CD8-positive, alpha-beta memory T cell (primary cell): ENCODE data around the gene TBC1D4. TPM values are rescaled to one million over a fixed set of nuclear protein-coding genes. Genes with fewer than 3 reads are reported as not detected.

Experiments
- CTCF ChIA-PET: fragments of 350-600 bp; sonication (Branson Sonifier 250); formaldehyde crosslinking; loops from one replicate; lab custom pipeline; 2021; ENCODE audit warnings: antibody characterized with exemption; lab: Charles Lee
- POLR2A ChIA-PET: fragments of 350-600 bp; sonication (Branson Sonifier 250); formaldehyde crosslinking; loops from one replicate; lab custom pipeline; 2021; ENCODE audit warnings: antibody characterized with exemption; lab: Charles Lee
- DNase-seq, 5 donors: peaks; one replicate each; pipeline versions ENCODE4 v3.0.0 to v3.0.0-alpha.2; 2020 to 2022; ENCODE audit warnings: mixed read lengths in 1 of 5
- H3K27ac ChIP-seq: one replicate; pipeline ENCODE4 v1.7.0; 2013; ENCODE audit warnings: low read depth, mild to moderate bottlenecking, low read length, moderate library complexity
- H3K27me3 ChIP-seq: 2 replicates; pipeline ENCODE4 v1.7.0; 2013; ENCODE audit warnings: low read length, mild to moderate bottlenecking; ENCODE audit not compliant: insufficient read depth, poor library complexity, severe bottlenecking
- H3K36me3 ChIP-seq: 2 replicates; pipeline ENCODE4 v1.7.0; 2013; ENCODE audit warnings: mild to moderate bottlenecking, low read length, moderate library complexity; ENCODE audit not compliant: insufficient read depth
- H3K4me1 ChIP-seq: 2 replicates; pipeline ENCODE4 v1.7.0; 2013; ENCODE audit warnings: mild to moderate bottlenecking, low read length, moderate library complexity; ENCODE audit not compliant: insufficient read depth
- H3K4me3 ChIP-seq: 2 replicates; pipeline ENCODE4 v1.7.0; 2013; ENCODE audit warnings: mild to moderate bottlenecking, low read length
- H3K9me3 ChIP-seq: 2 replicates; pipeline ENCODE4 v1.7.0; 2013; ENCODE audit warnings: mild to moderate bottlenecking, low read length
- H3K27ac Mint-ChIP-seq, 8 donors: one replicate each; pipeline ENCODE4 v1.8.0; 2020 to 2021; ENCODE audit warnings: mixed read lengths in 8 of 8, mild to moderate bottlenecking in 6 of 8, inconsistent platforms in 3 of 8, moderate library complexity in 3 of 8
- H3K27me3 Mint-ChIP-seq, 2 donors: one replicate each; pipeline ENCODE4 v1.8.0; 2020 to 2021; ENCODE audit warnings: mixed read lengths in 2 of 2, mild to moderate bottlenecking in 1 of 2, moderate library complexity in 1 of 2
- H3K36me3 Mint-ChIP-seq, 3 donors: one replicate each; pipeline ENCODE4 v1.8.0; 2020 to 2021; ENCODE audit warnings: mixed read lengths in 3 of 3, inconsistent platforms in 1 of 3, mild to moderate bottlenecking in 1 of 3
- H3K4me1 Mint-ChIP-seq, 3 donors: one replicate each; pipeline ENCODE4 v1.8.0; 2020 to 2021; ENCODE audit warnings: mixed read lengths in 3 of 3, inconsistent platforms in 1 of 3, mild to moderate bottlenecking in 1 of 3
- H3K4me3 Mint-ChIP-seq, 7 donors: one replicate each; pipeline ENCODE4 v1.8.0; 2020 to 2021; ENCODE audit warnings: mixed read lengths in 7 of 7, mild to moderate bottlenecking in 6 of 7, moderate library complexity in 4 of 7, inconsistent platforms in 2 of 7
- H3K9me3 Mint-ChIP-seq, 5 donors: one replicate each; pipeline ENCODE4 v1.8.0; 2020 to 2022; ENCODE audit warnings: mixed read lengths in 5 of 5, mild to moderate bottlenecking in 3 of 5, moderate library complexity in 2 of 5, inconsistent platforms in 1 of 5
- polyA plus RNA-seq: library from polyadenylated mRNA; unstranded; fragments of 300-500 nt; fragmentation: Illumina TruSeq; gene quantifications from one replicate; pipeline ENCODE4 v1.2.3, GENCODE V29; 2021
- total RNA-seq, 2 experiments: library from RNA; stranded (reverse); gene quantifications; one replicate each; pipeline ENCODE4 v1.2.3, GENCODE V29; 2021

Gene TBC1D4, protein sequence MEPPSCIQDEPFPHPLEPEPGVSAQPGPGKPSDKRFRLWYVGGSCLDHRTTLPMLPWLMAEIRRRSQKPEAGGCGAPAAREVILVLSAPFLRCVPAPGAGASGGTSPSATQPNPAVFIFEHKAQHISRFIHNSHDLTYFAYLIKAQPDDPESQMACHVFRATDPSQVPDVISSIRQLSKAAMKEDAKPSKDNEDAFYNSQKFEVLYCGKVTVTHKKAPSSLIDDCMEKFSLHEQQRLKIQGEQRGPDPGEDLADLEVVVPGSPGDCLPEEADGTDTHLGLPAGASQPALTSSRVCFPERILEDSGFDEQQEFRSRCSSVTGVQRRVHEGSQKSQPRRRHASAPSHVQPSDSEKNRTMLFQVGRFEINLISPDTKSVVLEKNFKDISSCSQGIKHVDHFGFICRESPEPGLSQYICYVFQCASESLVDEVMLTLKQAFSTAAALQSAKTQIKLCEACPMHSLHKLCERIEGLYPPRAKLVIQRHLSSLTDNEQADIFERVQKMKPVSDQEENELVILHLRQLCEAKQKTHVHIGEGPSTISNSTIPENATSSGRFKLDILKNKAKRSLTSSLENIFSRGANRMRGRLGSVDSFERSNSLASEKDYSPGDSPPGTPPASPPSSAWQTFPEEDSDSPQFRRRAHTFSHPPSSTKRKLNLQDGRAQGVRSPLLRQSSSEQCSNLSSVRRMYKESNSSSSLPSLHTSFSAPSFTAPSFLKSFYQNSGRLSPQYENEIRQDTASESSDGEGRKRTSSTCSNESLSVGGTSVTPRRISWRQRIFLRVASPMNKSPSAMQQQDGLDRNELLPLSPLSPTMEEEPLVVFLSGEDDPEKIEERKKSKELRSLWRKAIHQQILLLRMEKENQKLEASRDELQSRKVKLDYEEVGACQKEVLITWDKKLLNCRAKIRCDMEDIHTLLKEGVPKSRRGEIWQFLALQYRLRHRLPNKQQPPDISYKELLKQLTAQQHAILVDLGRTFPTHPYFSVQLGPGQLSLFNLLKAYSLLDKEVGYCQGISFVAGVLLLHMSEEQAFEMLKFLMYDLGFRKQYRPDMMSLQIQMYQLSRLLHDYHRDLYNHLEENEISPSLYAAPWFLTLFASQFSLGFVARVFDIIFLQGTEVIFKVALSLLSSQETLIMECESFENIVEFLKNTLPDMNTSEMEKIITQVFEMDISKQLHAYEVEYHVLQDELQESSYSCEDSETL (N-terminal part only)
- total RNA-seq (10 to 100 TPM; 45.7 to 50.8 TPM), polyA plus RNA-seq (10.7 TPM)

- Histone ChIP-seq H3K27me3 (peaks cover 38% of the 10 kb centered on the region), H3K4me1 (peaks cover 5% of the 10 kb centered on the region), H3K4me3 (peak within 1 kb of the TSS; percentile 66), H3K9me3 (no peaks in the 10 kb centered on the region), H3K36me3 (no peaks in the 10 kb centered on the region), H3K27ac (no peak within 1 kb of the TSS)
- peaks cover 0 to 3% (median 0%) of the 10 kb centered on the region in 3 donors for H3K36me3 Mint-ChIP-seq
- H3K9me3 Mint-ChIP-seq, result no peaks in the 10 kb centered on the region
- DNase-seq, result peak; percentile 18 to 59 (median 31)
- peak within 1 kb of the TSS; percentile 86 to 99 (median 94) for H3K4me3 Mint-ChIP-seq
- peak within 1 kb of the TSS in 3 of 8 donors; percentile 4 to 77 (median 35) for H3K27ac Mint-ChIP-seq
- ChIA-PET POLR2A (no interaction called here), CTCF (interaction anchor here (0.9 to 1.6 kb wide), 6 partner anchors 8 to 153 kb away, joined by 3 read pairs; partner anchors contain the start of gene LMO7)
- H3K27me3 Mint-ChIP-seq, result peaks cover 57 to 82% of the 10 kb centered on the region in 2 donors
- peaks cover 11 to 18% (median 18%) of the 10 kb centered on the region in 3 donors for H3K4me1 Mint-ChIP-seq
Measured at GRCh38 chr13:75482070-75482819, at the start of gene TBC1D4. TSS of gene TBC1D4 (minus strand) at chr13:75482169. CDS start at chr13:75481767, 402 bp downstream.

GRCh38 chr13:75530549-75530961, 48.6 kb upstream of the TBC1D4 start:
- DNase-seq, result no peak
- Histone ChIP-seq H3K9me3 (no peaks in the 10 kb centered on the region), H3K4me1 (peaks cover 21% of the 10 kb centered on the region), H3K27me3 (no peaks in the 10 kb centered on the region), H3K36me3 (no peaks in the 10 kb centered on the region), H3K4me3 (no peak overlapping the region), H3K27ac (no peak overlapping the region)
- Mint-ChIP-seq H3K27ac (peak overlapping the region in 1 of 8 donors; percentile 21), H3K4me1 (peaks cover 49 to 67% (median 62%) of the 10 kb centered on the region in 3 donors), H3K27me3 (no peaks in the 10 kb centered on the region), H3K9me3 (no peaks in the 10 kb centered on the region), H3K4me3 (no peak overlapping the region), H3K36me3 (peaks cover 12 to 56% (median 18%) of the 10 kb centered on the region in 3 donors)
- ChIA-PET POLR2A (no interaction called here), CTCF (no interaction called here)

DNA sequence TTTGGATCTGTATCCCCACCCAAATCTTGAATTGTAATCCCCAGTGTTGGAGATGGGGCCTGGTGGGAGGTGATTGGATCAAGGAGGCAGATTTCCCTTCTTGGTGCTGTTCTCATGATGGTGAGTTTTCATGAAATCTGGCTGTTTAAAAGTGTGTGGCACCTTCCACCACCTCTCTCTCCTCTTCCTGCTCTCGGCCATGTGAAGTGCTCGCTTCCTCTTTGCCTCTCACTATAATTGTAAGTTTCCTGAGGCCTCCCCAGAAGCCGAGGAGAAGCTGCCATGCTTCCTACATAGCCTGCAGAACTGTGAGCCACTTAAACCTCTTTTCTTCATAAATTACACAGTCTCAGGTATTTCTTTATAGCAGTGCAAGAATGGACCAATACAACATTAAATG, 40.0 kb upstream of the TBC1D4 start:
- CTCF ChIA-PET, result no interaction called here
- H3K4me1 Mint-ChIP-seq, result peaks cover 0 to 3% (median 0%) of the 10 kb centered on the region in 3 donors
- Histone ChIP-seq H3K36me3 (no peaks in the 10 kb centered on the region), H3K9me3 (no peaks in the 10 kb centered on the region), H3K4me3 (no peak overlapping the region), H3K27me3 (no peaks in the 10 kb centered on the region), H3K4me1 (no peaks in the 10 kb centered on the region), H3K27ac (no peak overlapping the region)
- H3K27ac Mint-ChIP-seq, result peak overlapping the region in 2 of 8 donors; percentile 21 to 22
- H3K9me3 Mint-ChIP-seq, result no peaks in the 10 kb centered on the region
- peaks cover 3 to 18% (median 14%) of the 10 kb centered on the region in 3 donors for H3K36me3 Mint-ChIP-seq
- H3K4me3 Mint-ChIP-seq, result no peak overlapping the region
- POLR2A ChIA-PET, result no interaction called here
- no peak for DNase-seq
- no peaks in the 10 kb centered on the region for H3K27me3 Mint-ChIP-seq

- no peaks in the 10 kb centered on the region for H3K9me3 ChIP-seq
- no peaks in the 10 kb centered on the region for H3K4me1 ChIP-seq
- peaks cover 2 to 13% of the 10 kb centered on the region in 2 donors for H3K27me3 Mint-ChIP-seq
- no peak overlapping the region for H3K4me3 Mint-ChIP-seq
- ChIA-PET POLR2A (no interaction called here), CTCF (no interaction called here)
- no peaks in the 10 kb centered on the region for H3K27me3 ChIP-seq
- H3K36me3 ChIP-seq, result no peaks in the 10 kb centered on the region
- H3K27ac Mint-ChIP-seq, result no peak overlapping the region
- no peak overlapping the region for H3K27ac ChIP-seq
- no peak for DNase-seq
- H3K36me3 Mint-ChIP-seq, result peaks cover 0 to 7% (median 5%) of the 10 kb centered on the region in 3 donors
- H3K4me3 ChIP-seq, result no peak overlapping the region
- no peaks in the 10 kb centered on the region for H3K4me1 Mint-ChIP-seq
- H3K9me3 Mint-ChIP-seq, result no peaks in the 10 kb centered on the region
Measured at GRCh38 chr13:75518439-75519088, 36.6 kb upstream of the TBC1D4 start.

DNA sequence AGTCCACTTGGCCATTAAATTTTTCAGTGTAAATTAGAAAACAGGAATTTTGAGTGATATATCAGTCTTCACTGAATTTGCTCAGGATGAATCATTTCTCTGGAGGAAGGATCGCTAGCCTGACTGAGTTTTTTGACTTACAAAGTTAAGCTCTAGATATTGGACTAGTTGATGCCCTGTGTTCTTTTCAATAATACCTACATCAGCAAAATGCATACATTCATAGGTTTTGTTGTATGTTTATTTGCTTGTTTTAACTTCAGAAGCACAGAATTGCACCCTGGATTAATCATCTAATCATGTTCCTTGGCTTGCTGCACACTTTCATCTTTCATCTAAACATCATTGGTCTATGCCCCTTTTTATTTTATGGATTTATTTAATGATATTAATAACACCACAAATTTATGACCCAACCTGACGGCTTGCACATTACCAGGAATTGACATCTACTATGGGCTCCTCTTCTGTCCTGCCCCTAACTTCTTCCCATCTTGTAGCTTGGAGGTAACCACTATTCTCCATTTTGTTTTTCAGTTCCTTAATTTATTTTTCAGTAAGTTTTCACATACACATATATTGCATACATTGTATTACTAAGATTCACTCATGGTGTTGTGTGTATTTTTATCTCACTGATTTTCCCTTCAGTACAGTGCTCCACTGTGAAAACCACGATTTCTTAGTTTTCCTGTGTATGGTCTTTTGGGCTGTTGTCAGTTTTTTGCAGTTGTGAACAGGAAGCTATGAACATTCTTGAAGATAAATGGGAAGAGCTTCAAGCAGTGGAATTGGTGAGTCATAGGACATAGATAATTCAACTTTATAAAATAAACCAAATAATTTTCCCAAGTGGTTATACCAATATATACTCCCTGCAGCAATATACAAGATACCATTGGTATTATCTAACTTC, 32.4 kb upstream of the TBC1D4 start:
- no peak overlapping the region for H3K27ac ChIP-seq
- CTCF ChIA-PET, result no interaction called here
- no peaks in the 10 kb centered on the region for H3K27me3 ChIP-seq
- no peaks in the 10 kb centered on the region for H3K4me1 ChIP-seq
- Mint-ChIP-seq H3K36me3 (peaks cover 0 to 7% (median 0%) of the 10 kb centered on the region in 3 donors), H3K27ac (no peak overlapping the region), H3K9me3 (no peaks in the 10 kb centered on the region), H3K4me1 (no peaks in the 10 kb centered on the region), H3K27me3 (peaks cover 9 to 35% of the 10 kb centered on the region in 2 donors), H3K4me3 (no peak overlapping the region)
- no peak overlapping the region for H3K4me3 ChIP-seq
- no peak for DNase-seq
- POLR2A ChIA-PET, result no interaction called here
- H3K9me3 ChIP-seq, result no peaks in the 10 kb centered on the region
- no peaks in the 10 kb centered on the region for H3K36me3 ChIP-seq

DNA sequence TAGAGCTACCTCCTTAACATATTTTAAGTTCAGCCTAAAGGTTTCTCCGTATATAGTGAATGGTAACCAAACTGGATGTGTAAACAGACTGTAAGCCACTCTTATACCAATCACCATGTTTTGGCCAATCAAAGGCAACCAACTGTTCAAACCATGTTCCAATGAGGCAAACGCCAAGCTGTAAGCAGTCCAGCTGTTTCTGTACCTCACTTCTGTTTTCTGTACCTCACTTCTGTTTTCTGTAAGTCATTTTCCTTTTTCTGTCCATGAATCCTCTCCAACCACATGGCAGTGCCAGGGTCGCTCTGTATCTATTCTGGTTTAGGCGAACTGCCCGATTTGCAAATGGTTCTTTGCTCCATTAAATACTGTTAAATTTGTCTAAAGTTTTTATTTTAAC, 31.3 kb upstream of the TBC1D4 start:
- Mint-ChIP-seq H3K27ac (no peak overlapping the region), H3K9me3 (no peaks in the 10 kb centered on the region), H3K27me3 (peaks cover 9 to 35% of the 10 kb centered on the region in 2 donors), H3K36me3 (peaks cover 0 to 7% (median 0%) of the 10 kb centered on the region in 3 donors), H3K4me3 (no peak overlapping the region), H3K4me1 (no peaks in the 10 kb centered on the region)
- Histone ChIP-seq H3K4me3 (no peak overlapping the region), H3K36me3 (no peaks in the 10 kb centered on the region), H3K4me1 (no peaks in the 10 kb centered on the region), H3K9me3 (no peaks in the 10 kb centered on the region), H3K27me3 (no peaks in the 10 kb centered on the region), H3K27ac (no peak overlapping the region)
- POLR2A ChIA-PET, result no interaction called here
- CTCF ChIA-PET, result no interaction called here
- no peak for DNase-seq
